Activated B cell treated with CpG ODN at 0.5 μM for 24 hours (primary cell): ENCODE results near the gene PSEN1. TPM values are rescaled to one million over a fixed set of nuclear protein-coding genes. Genes with fewer than 3 reads are reported as not detected.

Experiments used
- ATAC-seq: fragments of 200-7000 bp; cut with Tn5 transposase; one replicate; pipeline ENCODE4 v1.10.0; 2021; ENCODE audit warnings: low read depth, mild to moderate bottlenecking, moderate library complexity
- CTCF ChIA-PET: fragments of 350-600 bp; sonication (Branson Sonifier 250); formaldehyde crosslinking; loops from one replicate; lab custom pipeline; 2021; ENCODE audit warnings: antibody characterized with exemption; lab: Charles Lee
- POLR2A ChIA-PET: fragments of 350-600 bp; sonication (Branson Sonifier 250); formaldehyde crosslinking; loops from one replicate; lab custom pipeline; 2021; ENCODE audit warnings: antibody characterized with exemption; lab: Charles Lee
- DNase-seq: peaks from one replicate; pipeline ENCODE4 v3.0.0; 2022
- H3K27ac Mint-ChIP-seq: one replicate; pipeline ENCODE4 v1.8.0; 2020; ENCODE audit warnings: mixed read lengths
- H3K27me3 Mint-ChIP-seq: one replicate; pipeline ENCODE4 v1.8.0; 2021; ENCODE audit warnings: mixed read lengths
- H3K36me3 Mint-ChIP-seq: one replicate; pipeline ENCODE4 v1.8.0; 2021; ENCODE audit warnings: low read depth, mixed read lengths
- H3K4me1 Mint-ChIP-seq: one replicate; pipeline ENCODE4 v1.8.0; 2021; ENCODE audit warnings: mixed read lengths
- H3K4me3 Mint-ChIP-seq: one replicate; pipeline ENCODE4 v1.8.0; 2020; ENCODE audit warnings: mild to moderate bottlenecking, mixed read lengths
- H3K9me3 Mint-ChIP-seq: one replicate; pipeline ENCODE4 v1.8.0; 2020; ENCODE audit warnings: mixed read lengths
- CTCF ChIP-seq: fragments of 200-600 bp; IDR thresholded peaks from one replicate; pipeline ENCODE4 v1.8.0; 2022; ENCODE audit warnings: antibody characterized with exemption, mild to moderate bottlenecking
- intact Hi-C: fragments of 100-400 bp; cut with micrococcal nuclease; formaldehyde crosslinking; loops from one replicate; pipeline ENCODE4 v1.15.1; 2024
- total RNA-seq: library from RNA; stranded (reverse); gene quantifications from 2 replicates; pipeline ENCODE4 v1.2.3, GENCODE V29; 2022

Gene PSEN1
- total RNA-seq, 1 donor from 2014 or later = 38.6 TPM

- no peaks in the 10 kb centered on the region for H3K36me3 Mint-ChIP-seq
- intact Hi-C loops = loop anchor here (5.0 kb wide), 1 partner anchor 43 kb away; no protein-coding TSS in a partner anchor
- H3K4me3 Mint-ChIP-seq = peak overlapping the region; percentile 63
- peaks cover 46% of the 10 kb centered on the region for H3K27me3 Mint-ChIP-seq
- POLR2A ChIA-PET = interaction anchor here (1.4 kb wide), 2 partner anchors 16 to 182 kb away, joined by 4 read pairs; partner anchors contain the start of gene RBM25
- ATAC-seq = no peak
- DNase-seq = peak; percentile 14
- H3K4me1 Mint-ChIP-seq = peaks cover 69% of the 10 kb centered on the region
- CTCF ChIA-PET = no interaction called here
- H3K27ac Mint-ChIP-seq = no peak overlapping the region
- TF ChIP-seq CTCF = no peak
- H3K9me3 Mint-ChIP-seq = no peaks in the 10 kb centered on the region
These were observed 103.3 kb downstream of the PSEN1 start for GRCh38 chr14:73239393-73240241.

GRCh38 chr14:73240816-73241480 is 104.6 kb downstream of the PSEN1 start:
- TF ChIP-seq CTCF = no peak
- Mint-ChIP-seq H3K27me3 (peaks cover 42% of the 10 kb centered on the region), H3K36me3 (no peaks in the 10 kb centered on the region), H3K27ac (no peak overlapping the region), H3K4me3 (peak overlapping the region; percentile 15), H3K9me3 (no peaks in the 10 kb centered on the region), H3K4me1 (peaks cover 69% of the 10 kb centered on the region)
- intact Hi-C loops = no loop called here
- DNase-seq (peak; percentile 16), ATAC-seq (peak; percentile 26)
- CTCF ChIA-PET = no interaction called here
- POLR2A ChIA-PET = interaction anchor here (1.1 kb wide), 1 partner anchor 14 kb away, joined by 3 read pairs; no protein-coding TSS in a partner anchor

GRCh38 chr14:73241481-73242165 is 105.3 kb downstream of the PSEN1 start:
- H3K27ac Mint-ChIP-seq = no peak overlapping the region
- ChIA-PET POLR2A (interaction anchor here (1.1 kb wide), 1 partner anchor 14 kb away, joined by 3 read pairs; no protein-coding TSS in a partner anchor), CTCF (no interaction called here)
- H3K27me3 Mint-ChIP-seq = peaks cover 36% of the 10 kb centered on the region
- peaks cover 65% of the 10 kb centered on the region for H3K4me1 Mint-ChIP-seq
- no peak for ATAC-seq
- no peaks in the 10 kb centered on the region for H3K9me3 Mint-ChIP-seq
- no peaks in the 10 kb centered on the region for H3K36me3 Mint-ChIP-seq
- intact Hi-C loops = no loop called here
- H3K4me3 Mint-ChIP-seq = no peak overlapping the region
- DNase-seq = peak; percentile 15
- TF ChIP-seq CTCF = no peak

- no peak for ATAC-seq
- peaks cover 66% of the 10 kb centered on the region for H3K4me1 Mint-ChIP-seq
These were observed 106.1 kb downstream of the PSEN1 start for GRCh38 chr14:73242357-73242901.

More at GRCh38 chr14:73242357-73242901, 106.1 kb downstream of the PSEN1 start:
- CTCF ChIA-PET = no interaction called here
- H3K27ac Mint-ChIP-seq = no peak overlapping the region
- intact Hi-C loops = no loop called here
- no peaks in the 10 kb centered on the region for H3K9me3 Mint-ChIP-seq
- DNase-seq = no peak
- H3K36me3 Mint-ChIP-seq = no peaks in the 10 kb centered on the region
- POLR2A ChIA-PET = no interaction called here
- H3K27me3 Mint-ChIP-seq = peaks cover 30% of the 10 kb centered on the region
- TF ChIP-seq CTCF = no peak
- peak overlapping the region; percentile 48 for H3K4me3 Mint-ChIP-seq
